ENCODE results near the gene SCN11A. TPM values are rescaled to one million over a fixed set of nuclear protein-coding genes. Genes with fewer than 3 reads are reported as not detected.

The SCN11A gene
- total RNA-seq, 1 experiment from 2014 or later = not detected

DNA sequence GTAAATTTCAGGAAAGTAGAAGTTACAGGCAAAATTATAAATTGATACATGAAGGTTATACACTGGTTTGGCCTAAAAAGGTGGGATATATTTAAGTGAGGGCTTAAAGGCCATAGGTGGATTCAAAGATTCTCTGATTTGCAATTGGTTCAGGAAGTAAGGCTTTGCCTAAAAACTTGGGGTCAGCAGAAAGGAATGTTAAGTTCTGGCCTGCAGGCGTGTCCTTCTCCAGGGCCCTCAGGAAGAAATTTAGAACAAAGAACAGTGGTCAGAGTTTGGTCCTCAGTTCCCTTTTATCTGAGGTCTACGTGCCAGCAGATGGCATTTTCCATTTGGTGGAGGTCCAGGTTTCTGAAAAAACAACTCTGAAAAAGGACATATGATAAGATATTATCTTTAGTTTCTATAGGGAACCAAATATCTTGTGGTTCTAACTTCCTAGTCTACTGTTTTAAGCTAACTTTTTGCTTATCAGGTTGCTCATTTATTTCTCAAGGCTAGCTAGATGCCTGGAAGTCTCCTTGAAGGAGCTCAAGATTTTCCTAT is 40.5 kb downstream of the SCN11A start:
- CTCF ChIA-PET = no interaction called here

DNA sequence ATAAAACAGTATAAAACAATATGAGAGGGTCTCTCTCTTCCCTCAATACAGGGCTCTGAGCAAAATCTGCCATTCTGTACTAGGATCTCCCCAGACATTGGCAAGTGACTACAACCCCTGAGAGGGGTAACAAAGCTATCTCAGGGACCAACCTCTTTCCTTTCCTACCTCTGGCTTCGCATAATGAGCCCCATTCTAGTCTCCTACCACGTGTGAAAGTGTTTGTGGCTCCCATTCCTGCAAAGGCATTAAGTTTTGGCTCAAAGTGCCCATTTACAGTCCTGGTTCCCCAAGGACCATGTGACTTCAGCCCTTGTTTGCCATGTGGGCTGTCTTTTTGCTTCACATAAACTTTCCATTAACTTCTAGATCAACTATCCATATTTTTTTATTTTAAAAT is 46.4 kb downstream of the SCN11A start:
- CTCF ChIA-PET = no interaction called here
- Histone ChIP-seq H3K27ac (ENCODE audit: low read depth, low read length, poor library complexity, severe bottlenecking) (no peak overlapping the region), H3K4me3 (ENCODE audit: low read depth, low read length, poor library complexity, severe bottlenecking) (no peak overlapping the region), H3K9me3 (ENCODE audit: low read depth, low read length, poor library complexity, severe bottlenecking) (no peaks in the 10 kb centered on the region), H3K27me3 (replicated peaks; ENCODE audit: insufficient read depth, low read depth, low read length, poor library complexity) (no peaks in the 10 kb centered on the region), H3K36me3 (ENCODE audit: insufficient read depth, low read length, poor library complexity, severe bottlenecking) (no peaks in the 10 kb centered on the region), H3K4me1 (ENCODE audit: insufficient read depth, low read length, poor library complexity, severe bottlenecking) (no peaks in the 10 kb centered on the region)
- DNase-seq (ENCODE audit: low spot score) = no peak
- intact Hi-C loops (cut with micrococcal nuclease; ENCODE audit: unreplicated experiment) = loop anchor here (10.0 kb wide), 1 partner anchor 270 kb away; no protein-coding TSS in a partner anchor
- BruUV-seq (replicated peaks) = no TSS peak
- POLR2A ChIA-PET (ENCODE audit: low non-redundant PET) = no interaction called here
- no peak for TF ChIP-seq EZH2 (IDR thresholded peaks at IDR 0.05; ENCODE audit: borderline replicate concordance, low read depth, low read length, poor library complexity, severe bottlenecking)
- TF ChIP-seq, protein P1, sequence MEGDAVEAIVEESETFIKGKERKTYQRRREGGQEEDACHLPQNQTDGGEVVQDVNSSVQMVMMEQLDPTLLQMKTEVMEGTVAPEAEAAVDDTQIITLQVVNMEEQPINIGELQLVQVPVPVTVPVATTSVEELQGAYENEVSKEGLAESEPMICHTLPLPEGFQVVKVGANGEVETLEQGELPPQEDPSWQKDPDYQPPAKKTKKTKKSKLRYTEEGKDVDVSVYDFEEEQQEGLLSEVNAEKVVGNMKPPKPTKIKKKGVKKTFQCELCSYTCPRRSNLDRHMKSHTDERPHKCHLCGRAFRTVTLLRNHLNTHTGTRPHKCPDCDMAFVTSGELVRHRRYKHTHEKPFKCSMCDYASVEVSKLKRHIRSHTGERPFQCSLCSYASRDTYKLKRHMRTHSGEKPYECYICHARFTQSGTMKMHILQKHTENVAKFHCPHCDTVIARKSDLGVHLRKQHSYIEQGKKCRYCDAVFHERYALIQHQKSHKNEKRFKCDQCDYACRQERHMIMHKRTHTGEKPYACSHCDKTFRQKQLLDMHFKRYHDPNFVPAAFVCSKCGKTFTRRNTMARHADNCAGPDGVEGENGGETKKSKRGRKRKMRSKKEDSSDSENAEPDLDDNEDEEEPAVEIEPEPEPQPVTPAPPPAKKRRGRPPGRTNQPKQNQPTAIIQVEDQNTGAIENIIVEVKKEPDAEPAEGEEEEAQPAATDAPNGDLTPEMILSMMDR (conservative IDR thresholded peaks at IDR 0.05; ENCODE audit: low read depth, low read length) = no peak

More for the DNA sequence above, 40.5 kb downstream of the SCN11A start:
- no peak for TF ChIP-seq EZH2 (IDR thresholded peaks at IDR 0.05; ENCODE audit: borderline replicate concordance, low read depth, low read length, poor library complexity, severe bottlenecking)
- TF ChIP-seq, protein P1 (conservative IDR thresholded peaks at IDR 0.05; ENCODE audit: low read depth, low read length) = no peak
- no peaks in the 10 kb centered on the region for H3K4me1 ChIP-seq (ENCODE audit: insufficient read depth, low read length, poor library complexity, severe bottlenecking)
- H3K36me3 ChIP-seq (ENCODE audit: insufficient read depth, low read length, poor library complexity, severe bottlenecking) = no peaks in the 10 kb centered on the region
- H3K27ac ChIP-seq (ENCODE audit: low read depth, low read length, poor library complexity, severe bottlenecking) = no peak overlapping the region
- BruUV-seq (replicated peaks) = no TSS peak
- POLR2A ChIA-PET (ENCODE audit: low non-redundant PET) = no interaction called here
- no peak overlapping the region for H3K4me3 ChIP-seq (ENCODE audit: low read depth, low read length, poor library complexity, severe bottlenecking)
- intact Hi-C loops (cut with micrococcal nuclease; ENCODE audit: unreplicated experiment) = no loop called here
- no peaks in the 10 kb centered on the region for H3K27me3 ChIP-seq (replicated peaks; ENCODE audit: insufficient read depth, low read depth, low read length, poor library complexity)
- DNase-seq (ENCODE audit: low spot score) = no peak
- no peaks in the 10 kb centered on the region for H3K9me3 ChIP-seq (ENCODE audit: low read depth, low read length, poor library complexity, severe bottlenecking)

Other genes starting within 250 kb of the SCN11A start
- gene SCN10A, start 235.7 kb downstream of the SCN11A start, total RNA-seq (2021) = not detected in 2 replicates
- 19.2 and 19.3 TPM in 2 replicates for gene WDR48, start 72 bp upstream of the SCN11A start, total RNA-seq (2021)
- 24.3 and 29.2 TPM in 2 replicates for gene GORASP1, start 55.7 kb upstream of the SCN11A start, total RNA-seq (2021)
- 1.4 and 2.1 TPM in 2 replicates for gene TTC21A, start 55.7 kb upstream of the SCN11A start, total RNA-seq (2021)
- 7.1 and 9.7 TPM in 2 replicates for gene CSRNP1, start 101.6 kb upstream of the SCN11A start, total RNA-seq (2021)
- not detected in 2 replicates for gene XIRP1, start 140.7 kb upstream of the SCN11A start, total RNA-seq (2021)
- not detected in 2 replicates for gene CX3CR1, start 228.1 kb upstream of the SCN11A start, total RNA-seq (2021)

All from A673 (cell line).